Head of caudate nucleus (tissue), 42 donors: ENCODE measurements around the gene GMIP.
A peak's percentile ranks its signal among the peaks of the same experiment; 100 is the strongest.

ENCODE experiments used
- DNase-seq, 42 donors: peaks; one replicate each; pipeline versions ENCODE4 v3.0.0 to v3.0.0-alpha.2; 2020 to 2021; ENCODE audit warnings: mixed read lengths in 7 of 42
- intact Hi-C: fragments of 100-400 bp; cut with DNase I; formaldehyde crosslinking; loops from one replicate; pipeline ENCODE4 v1.15.0; 2022

The GMIP gene

DNA sequence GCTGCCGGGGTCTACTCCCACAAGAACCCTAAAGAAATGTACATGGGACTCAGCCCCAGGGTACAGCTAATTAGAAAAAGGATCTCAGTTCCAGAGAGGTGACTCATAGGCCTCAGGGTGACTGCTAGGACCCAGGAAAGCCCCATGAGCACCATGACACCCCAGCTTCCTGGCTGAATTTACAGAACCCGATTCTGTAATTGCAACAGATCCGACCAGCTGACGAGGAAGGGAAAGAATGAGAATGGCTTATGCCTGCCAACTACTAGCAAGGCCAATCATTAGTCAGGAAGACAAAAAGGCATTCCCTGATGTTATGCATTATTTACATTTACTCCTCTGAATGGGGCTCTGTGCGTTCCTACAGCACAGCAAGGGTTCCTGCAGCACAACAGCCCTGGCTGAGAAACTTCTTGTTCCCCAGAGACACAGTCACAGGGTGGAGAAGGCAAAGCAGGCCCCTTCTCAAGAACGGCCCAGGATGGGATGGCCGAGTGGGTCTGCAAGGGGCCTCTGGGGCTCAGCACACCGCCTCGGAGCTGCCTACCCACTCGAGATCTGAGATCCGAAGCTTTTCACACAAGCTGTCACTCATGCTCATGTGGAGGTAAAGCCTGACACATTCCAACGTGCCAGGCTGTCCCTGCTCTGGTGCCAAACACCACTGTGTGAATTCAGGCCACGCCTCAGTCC is 52.2 kb downstream of the GMIP start:
- intact Hi-C loops = no loop called here
- peak in 5 of 42 donors; percentile 6 to 59 (median 14) for DNase-seq

DNA sequence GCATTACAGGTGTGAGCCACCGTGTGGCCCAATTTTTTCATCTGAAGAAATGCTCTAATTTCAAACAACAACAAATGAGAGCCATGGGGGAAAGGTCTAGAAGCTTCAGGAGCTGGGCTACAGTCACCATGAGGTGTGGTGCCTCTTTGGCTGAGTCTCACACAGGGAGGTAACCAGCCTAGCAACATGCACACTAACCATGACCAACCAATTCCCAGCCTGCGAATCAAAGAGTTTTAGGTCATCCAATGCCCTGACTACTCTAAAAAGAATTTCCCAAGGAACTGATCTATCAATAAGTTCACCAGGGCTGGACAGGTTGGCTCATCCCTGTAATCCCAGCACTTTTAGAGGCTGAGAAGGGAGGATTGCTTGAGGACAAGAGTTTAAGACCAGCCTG is 54.9 kb downstream of the GMIP start:
- no peak for DNase-seq
- intact Hi-C loops = no loop called here

- peak in 29 of 42 donors; percentile 11 to 60 (median 23) for DNase-seq
- intact Hi-C loops = no loop called here
Measured at GRCh38 chr19:19587771-19588170, 55.7 kb downstream of the GMIP start.

DNA sequence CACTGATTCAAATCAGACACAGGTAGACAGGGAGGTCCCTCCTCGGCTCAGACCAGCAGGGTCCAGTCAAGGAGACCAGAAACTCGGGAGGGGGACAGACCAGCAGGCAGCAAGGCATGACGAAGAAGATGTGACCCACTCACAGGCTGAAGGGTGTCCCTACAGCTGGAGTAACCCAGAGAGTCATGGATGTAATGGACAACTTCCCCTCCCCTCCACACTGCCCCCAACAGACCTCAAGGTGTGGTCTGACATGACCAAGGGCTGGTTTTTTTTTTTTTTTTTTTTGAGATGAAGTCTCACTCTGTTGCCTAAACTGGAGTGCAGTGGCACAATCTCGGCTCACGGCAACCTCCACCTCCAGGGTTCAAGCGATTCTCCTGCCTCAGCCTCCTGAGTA is 59.1 kb downstream of the GMIP start:
- intact Hi-C loops = no loop called here

GRCh38 chr19:19582471-19582870 is 61.0 kb downstream of the GMIP start:
- intact Hi-C loops = no loop called here
- DNase-seq = no peak

More for the DNA sequence above, 59.1 kb downstream of the GMIP start:
- no peak for DNase-seq

GRCh38 chr19:19581391-19581790 is 62.1 kb downstream of the GMIP start:
- intact Hi-C loops = no loop called here
- no peak for DNase-seq

GRCh38 chr19:19580418-19580817 is 63.0 kb downstream of the GMIP start:
- intact Hi-C loops = no loop called here
- DNase-seq = no peak

DNA sequence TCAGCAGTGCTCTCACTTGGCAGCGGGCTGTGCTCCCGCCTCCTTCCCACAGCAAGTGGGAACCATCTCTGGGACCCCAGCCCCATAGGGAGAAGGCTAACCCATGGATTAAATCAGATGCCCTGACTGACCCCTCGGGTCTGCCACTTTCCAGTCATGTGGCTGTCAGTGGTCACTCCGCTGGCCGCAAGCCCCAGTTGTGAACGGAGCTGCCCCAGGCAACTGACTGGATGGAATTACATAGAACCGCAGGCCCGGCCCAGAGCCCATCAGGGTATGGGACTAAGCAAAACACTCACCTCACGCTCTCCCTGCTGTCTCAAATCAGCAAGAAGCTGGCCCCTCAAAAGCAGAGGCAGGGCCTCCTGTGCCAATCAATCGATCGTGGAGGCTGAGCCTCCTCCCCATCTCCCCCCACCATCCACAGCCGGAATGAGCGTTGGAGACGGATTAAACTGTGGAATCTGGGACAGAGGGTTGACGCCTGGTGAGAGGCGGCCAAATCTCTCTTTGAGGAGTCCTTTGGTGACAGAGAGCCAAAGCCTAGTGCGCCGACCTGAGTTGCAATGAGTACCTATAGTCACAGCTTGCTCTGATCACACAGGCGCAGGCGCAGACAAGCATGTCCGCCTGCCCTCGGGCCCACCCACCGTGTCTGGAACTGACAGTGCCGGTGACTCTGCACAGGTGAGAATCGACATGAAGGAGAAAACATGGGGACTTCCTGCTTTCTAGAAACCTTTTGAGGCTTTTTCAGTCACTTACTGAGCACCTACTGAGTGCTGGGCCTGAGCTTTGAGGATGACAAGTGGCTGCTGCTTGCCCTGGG is 63.7 kb downstream of the GMIP start:
- intact Hi-C loops = no loop called here
- DNase-seq = no peak
